Stomach (tissue), 4 donors: ENCODE results near the gene WNT3A.

Source experiments
- CTCF ChIP-seq, 7 experiments: fragments of 450-650 bp in 4 of 7; fragments of 200-600 bp in 3 of 7; sonication (generic) in 3 of 7; IDR thresholded peaks; one replicate each; pipeline ENCODE4 v1.5.1; 2016 to 2019; ENCODE audit warnings: antibody characterized with exemption in 7 of 7, control low read depth in 2 of 7, mild to moderate bottlenecking in 1 of 7
- EP300 ChIP-seq: sonication (generic); formaldehyde crosslinking; IDR thresholded peaks from one replicate; pipeline ENCODE4 v1.6.1; 2017; ENCODE audit warnings: antibody characterized with exemption
- POLR2A ChIP-seq, 4 donors: fragments of 450-650 bp; IDR thresholded peaks; one replicate each; pipeline ENCODE4 v1.6.1; 2016; ENCODE audit warnings: antibody characterized with exemption in 4 of 4, control low read depth in 2 of 4, mild to moderate bottlenecking in 1 of 4, moderate library complexity in 1 of 4
- POLR2AphosphoS5 ChIP-seq, 3 donors: sonication (generic); formaldehyde crosslinking; IDR thresholded peaks; one replicate each; pipeline ENCODE4 v1.6.1; 2016; ENCODE audit warnings: antibody characterized with exemption in 3 of 3

GRCh38 chr1:228050571-228051231 is 43.9 kb downstream of the WNT3A start:
- TF ChIP-seq CTCF (IDR thresholded peaks at IDR 0.05) = no peak
- TF ChIP-seq POLR2A (IDR thresholded peaks at IDR 0.05) = no peak
- no peak for TF ChIP-seq EP300
- no peak for TF ChIP-seq POLR2AphosphoS5 (IDR thresholded peaks at IDR 0.05)
